22Rv1 (cell line): Measurements from ENCODE around the gene COPZ1.

Experiments
- ZFX ChIP-seq: fragments of 450-650 bp; IDR thresholded peaks from 2 replicates; pipeline ENCODE4 v1.6.1; 2017; ENCODE audit warnings: antibody characterized with exemption, borderline replicate concordance
- TF ChIP-seq, protein P1 (sequence below): fragments of 450-650 bp; IDR thresholded peaks from 2 replicates; pipeline ENCODE4 v1.5.1; 2017; ENCODE audit warnings: mild to moderate bottlenecking

DNA sequence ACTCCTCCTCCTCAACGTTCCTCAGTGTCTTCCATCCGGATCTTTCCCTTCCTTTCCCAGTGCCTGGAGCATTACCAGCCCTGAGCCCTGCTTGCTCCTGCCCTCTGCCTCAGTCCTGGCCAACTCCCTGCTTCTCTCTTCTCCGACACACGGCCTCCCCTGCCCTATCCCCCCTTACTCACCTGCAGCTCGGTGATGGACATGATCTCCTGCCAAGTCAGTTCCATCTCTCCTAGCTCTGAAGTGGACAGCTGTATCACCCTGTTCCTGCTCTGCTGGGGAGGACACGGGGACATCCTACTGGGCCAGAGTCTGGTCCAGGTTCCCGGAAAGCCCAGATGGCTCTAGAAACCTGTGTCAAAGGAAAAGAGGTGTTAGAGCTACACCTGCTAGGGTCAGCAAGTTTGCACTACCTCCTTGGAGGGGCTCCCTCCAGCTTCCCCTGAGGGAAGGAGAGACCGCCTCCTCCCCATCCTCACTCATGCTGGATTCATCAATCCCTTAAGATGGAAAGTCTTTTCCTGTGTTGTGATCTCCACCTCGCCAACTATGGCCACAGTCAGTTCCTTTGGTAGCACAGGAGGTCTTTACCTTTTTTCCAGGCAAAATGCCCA lies 29.9 kb upstream of the COPZ1 start:
- TF ChIP-seq, protein P1, sequence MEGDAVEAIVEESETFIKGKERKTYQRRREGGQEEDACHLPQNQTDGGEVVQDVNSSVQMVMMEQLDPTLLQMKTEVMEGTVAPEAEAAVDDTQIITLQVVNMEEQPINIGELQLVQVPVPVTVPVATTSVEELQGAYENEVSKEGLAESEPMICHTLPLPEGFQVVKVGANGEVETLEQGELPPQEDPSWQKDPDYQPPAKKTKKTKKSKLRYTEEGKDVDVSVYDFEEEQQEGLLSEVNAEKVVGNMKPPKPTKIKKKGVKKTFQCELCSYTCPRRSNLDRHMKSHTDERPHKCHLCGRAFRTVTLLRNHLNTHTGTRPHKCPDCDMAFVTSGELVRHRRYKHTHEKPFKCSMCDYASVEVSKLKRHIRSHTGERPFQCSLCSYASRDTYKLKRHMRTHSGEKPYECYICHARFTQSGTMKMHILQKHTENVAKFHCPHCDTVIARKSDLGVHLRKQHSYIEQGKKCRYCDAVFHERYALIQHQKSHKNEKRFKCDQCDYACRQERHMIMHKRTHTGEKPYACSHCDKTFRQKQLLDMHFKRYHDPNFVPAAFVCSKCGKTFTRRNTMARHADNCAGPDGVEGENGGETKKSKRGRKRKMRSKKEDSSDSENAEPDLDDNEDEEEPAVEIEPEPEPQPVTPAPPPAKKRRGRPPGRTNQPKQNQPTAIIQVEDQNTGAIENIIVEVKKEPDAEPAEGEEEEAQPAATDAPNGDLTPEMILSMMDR, result no peak
- TF ChIP-seq ZFX, result no peak
